GM18867 (cell line): Measurements from ENCODE around the gene TCP11L2.
A peak's percentile ranks its signal among the peaks of the same experiment; 100 is the strongest.
"Not testable (repeated sequence)": the region's sequence is repeated elsewhere in the genome, so short reads cannot be mapped to it uniquely, and the experiment has no call there.

Experiments used
- ATAC-seq: cut with Tn5 transposase; IDR thresholded peaks from one replicate; pipeline ENCODE4 v1.9.1; 2021; ENCODE audit warnings: mild to moderate bottlenecking, moderate library complexity; ENCODE audit not compliant: unreplicated experiment

TCP11L2 gene

GRCh38 chr12:106341086-106341877 lies 38.7 kb downstream of the TCP11L2 start:
- ATAC-seq = no peak

GRCh38 chr12:106342397-106343213 lies 40.1 kb downstream of the TCP11L2 start:
- no peak for ATAC-seq

- ATAC-seq = no peak
Observed at GRCh38 chr12:106343214-106343528, 40.6 kb downstream of the TCP11L2 start.

- no peak for ATAC-seq
Observed at GRCh38 chr12:106344131-106344530, 41.6 kb downstream of the TCP11L2 start.

- ATAC-seq = no peak
Observed at GRCh38 chr12:106345746-106346145, 43.2 kb downstream of the TCP11L2 start.

- no peak for ATAC-seq
Observed at GRCh38 chr12:106348411-106348810, 45.9 kb downstream of the TCP11L2 start.

GRCh38 chr12:106353175-106353574 lies 50.6 kb downstream of the TCP11L2 start:
- ATAC-seq = no peak

GRCh38 chr12:106357549-106358395 lies 55.2 kb downstream of the TCP11L2 start, which contains the start of gene POLR3B:
POLR3B (plus strand) TSS chr12:106357748; CDS start chr12:106357880, 132 bp downstream.
- ATAC-seq = peak; percentile 91

- peak; percentile 13 for ATAC-seq
Observed at GRCh38 chr12:106358396-106359241, 56.1 kb downstream of the TCP11L2 start.

- no peak for ATAC-seq
Observed at GRCh38 chr12:106359646-106360399, 57.3 kb downstream of the TCP11L2 start.

- no peak for ATAC-seq
Observed at GRCh38 chr12:106360400-106360994, 58.0 kb downstream of the TCP11L2 start.

GRCh38 chr12:106362971-106363370 lies 60.4 kb downstream of the TCP11L2 start:
- no peak for ATAC-seq

- no peak for ATAC-seq
Observed at GRCh38 chr12:106364261-106364660, 61.7 kb downstream of the TCP11L2 start.

GRCh38 chr12:106369624-106370346 lies 67.3 kb downstream of the TCP11L2 start:
- no peak for ATAC-seq

- ATAC-seq = no peak
Observed at GRCh38 chr12:106378788-106379187, 76.3 kb downstream of the TCP11L2 start.

- ATAC-seq = no peak
Observed at GRCh38 chr12:106380954-106381353, 78.4 kb downstream of the TCP11L2 start.

- not testable (repeated sequence) for ATAC-seq
Observed at GRCh38 chr12:106381866-106382265, 79.3 kb downstream of the TCP11L2 start.

GRCh38 chr12:106386813-106387535 lies 84.4 kb downstream of the TCP11L2 start:
- no peak for ATAC-seq
